ENCODE data around the gene ZIK1.

ZIK1 gene

DNA sequence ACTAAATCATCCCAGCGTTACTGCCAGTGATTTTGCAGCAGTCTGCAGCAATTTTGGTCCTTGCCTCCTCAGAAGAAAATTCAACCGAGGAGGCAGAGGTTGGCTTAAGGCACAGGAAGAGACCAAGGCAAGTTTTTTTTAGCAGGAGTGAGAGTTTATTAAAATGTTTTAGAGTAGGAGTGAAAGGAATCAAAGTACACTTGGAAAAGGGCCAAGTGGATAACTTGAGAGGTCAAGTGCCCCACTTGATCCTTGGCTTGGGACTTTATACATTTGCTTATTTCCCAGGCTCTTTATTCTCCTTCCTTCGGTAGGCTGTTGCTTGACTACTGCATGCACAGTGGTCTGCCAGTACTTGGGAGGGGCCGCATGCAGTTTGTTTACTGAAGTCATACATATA lies 27.2 kb downstream of the ZIK1 start:
- no peak for DNase-seq (ENCODE audit: low read depth, low spot score)

DNA sequence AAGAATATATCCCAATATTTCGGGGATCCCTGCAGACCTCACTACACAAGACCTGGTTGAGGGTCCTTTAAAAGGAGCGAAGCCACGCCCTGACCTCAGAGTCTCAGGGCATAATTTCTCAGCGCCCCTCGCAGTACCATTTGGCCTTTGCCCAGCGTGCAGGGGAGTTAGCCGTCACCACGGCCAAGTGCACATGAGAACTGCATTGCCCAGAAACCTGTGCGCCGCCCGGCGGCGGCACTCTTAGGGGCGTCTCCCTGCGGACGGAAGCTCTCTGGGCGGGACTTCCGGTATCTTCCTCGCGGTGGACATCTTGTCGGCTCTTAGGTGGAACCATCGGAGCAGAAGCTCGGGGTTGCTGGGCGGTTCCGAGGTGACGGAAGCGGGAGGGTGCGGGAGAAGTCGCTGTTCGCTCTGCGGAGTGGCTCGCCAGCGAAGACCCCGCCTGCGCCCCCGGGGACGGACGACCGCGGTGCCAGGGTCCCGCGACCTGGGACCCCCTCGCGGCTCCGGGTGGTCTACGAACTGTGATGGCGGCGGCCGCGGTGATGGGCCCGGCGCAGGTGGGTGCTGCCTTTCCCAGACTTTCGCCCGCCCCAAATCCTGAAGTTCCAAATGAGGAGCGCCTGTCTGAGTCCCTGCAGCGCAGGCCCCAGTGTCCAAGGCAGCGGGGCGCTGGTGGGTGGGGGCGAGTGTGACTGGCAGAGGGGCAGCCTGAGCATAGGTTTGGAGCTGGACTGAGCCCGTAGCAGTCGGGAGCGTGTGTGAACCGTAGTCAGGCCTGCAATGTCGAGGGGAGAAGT lies 30.2 kb downstream of the ZIK1 start, which contains the start of gene ZNF134:
TSS of gene ZNF134 (plus strand) at position 302 of the 803 bp plus-strand sequence. CDS start 5,227 bp downstream, outside the sequence.
- DNase-seq (ENCODE audit: low read depth, low spot score) = peak; percentile 57

DNA sequence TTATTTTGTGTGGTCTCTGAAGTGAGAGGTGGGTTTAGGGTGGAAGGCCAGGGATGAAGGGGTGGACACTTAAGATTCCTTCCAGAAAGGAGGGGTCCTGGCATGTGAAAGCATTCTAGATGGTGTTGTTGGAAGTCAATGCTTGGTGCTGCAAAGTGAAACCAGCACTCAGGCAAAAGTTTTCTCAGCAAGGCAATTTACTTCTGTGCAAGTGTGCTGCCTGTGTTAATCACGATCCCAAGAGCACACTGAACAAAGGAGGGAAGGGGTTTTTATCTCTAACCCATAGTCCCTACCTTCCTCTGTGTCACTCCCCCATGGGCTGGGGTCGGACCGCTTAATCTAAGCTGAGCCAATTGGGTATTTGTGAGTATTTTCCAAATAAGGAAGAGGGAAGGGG lies 31.4 kb downstream of the ZIK1 start:
- DNase-seq (ENCODE audit: low read depth, low spot score) = no peak

DNA sequence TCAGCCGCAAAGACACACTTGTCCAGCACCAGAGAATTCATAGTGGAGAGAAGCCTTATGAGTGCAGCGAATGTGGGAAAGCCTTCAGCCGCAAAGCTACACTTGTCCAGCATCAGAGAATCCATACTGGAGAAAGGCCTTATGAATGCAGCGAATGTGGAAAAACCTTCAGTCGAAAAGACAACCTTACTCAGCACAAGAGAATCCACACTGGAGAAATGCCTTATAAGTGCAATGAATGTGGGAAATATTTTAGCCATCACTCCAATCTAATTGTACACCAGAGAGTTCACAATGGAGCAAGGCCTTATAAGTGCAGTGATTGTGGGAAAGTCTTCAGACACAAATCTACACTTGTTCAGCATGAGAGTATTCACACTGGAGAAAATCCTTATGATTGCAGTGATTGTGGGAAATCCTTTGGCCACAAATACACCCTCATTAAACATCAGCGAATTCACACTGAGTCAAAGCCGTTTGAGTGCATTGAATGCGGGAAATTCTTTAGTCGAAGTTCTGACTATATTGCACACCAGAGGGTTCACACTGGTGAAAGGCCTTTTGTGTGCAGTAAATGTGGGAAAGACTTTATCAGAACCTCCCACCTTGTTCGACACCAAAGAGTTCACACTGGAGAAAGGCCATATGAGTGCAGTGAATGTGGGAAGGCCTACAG lies 36.9 kb downstream of the ZIK1 start:
- DNase-seq (ENCODE audit: low read depth, low spot score) = no peak

DNA sequence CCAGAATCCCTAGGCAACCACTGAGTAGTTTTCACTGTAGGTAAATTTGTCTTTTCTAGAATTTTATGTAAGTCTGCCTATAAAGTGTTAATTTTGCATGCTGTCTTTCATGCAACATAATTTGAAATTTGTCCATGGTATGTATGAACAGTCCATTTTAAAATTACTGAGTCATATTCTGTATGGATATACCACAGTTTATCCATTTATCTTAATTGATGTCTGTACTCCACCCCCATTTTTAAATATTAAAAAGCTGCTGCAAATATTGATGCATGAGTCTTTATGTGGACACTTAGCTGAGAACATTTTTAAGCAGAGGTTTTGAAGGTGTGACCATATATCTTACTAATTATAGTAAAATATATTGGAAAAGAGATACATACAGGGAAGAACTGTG lies 39.1 kb downstream of the ZIK1 start:
- DNase-seq (ENCODE audit: low read depth, low spot score) = no peak

DNA sequence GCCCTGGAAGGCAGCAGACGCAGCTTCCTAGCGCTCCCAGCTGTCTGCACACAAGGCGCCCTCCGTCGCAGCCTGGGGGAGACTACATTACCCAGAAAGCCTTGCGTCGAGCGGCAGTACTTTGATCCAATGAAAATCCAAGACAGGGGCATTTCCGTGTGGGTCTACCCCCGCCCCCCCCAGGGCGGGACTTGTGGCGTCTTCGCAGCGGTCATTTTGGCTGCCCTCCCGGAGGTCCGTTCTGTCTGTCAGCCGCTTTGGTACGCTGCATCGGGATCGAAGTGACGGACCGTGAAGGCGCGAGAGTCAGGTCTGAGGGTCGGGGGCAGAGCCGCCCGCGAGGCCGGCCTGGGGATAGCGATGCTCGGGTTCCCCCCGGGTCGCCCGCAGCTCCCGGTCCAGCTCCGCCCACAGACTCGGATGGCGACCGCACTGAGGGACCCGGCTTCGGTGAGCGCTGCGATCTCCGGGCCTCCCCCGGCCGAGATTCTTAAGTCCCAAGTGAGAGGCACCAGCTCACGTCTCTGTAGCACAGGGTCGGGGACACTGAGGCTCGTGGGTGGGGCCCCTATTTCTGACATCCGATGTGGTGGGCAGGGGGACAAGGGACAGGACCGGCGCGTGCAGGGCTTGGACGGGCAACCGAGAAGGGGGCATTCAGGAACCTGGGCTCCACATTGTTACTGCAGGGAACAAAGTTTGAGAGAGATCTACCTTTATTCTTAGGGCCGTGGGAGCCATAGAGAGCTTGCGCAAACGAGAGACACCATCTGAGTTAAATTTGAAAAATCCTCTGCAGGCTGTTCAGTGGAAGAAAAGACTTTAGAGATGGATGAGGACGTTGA lies 49.3 kb downstream of the ZIK1 start, which contains the start of gene ZNF211:
TSS of gene ZNF211 (plus strand) at position 182 of the 845 bp plus-strand sequence. CDS start at position 361, 179 bp downstream.
- DNase-seq (ENCODE audit: low read depth, low spot score) = peak; percentile 75

DNA sequence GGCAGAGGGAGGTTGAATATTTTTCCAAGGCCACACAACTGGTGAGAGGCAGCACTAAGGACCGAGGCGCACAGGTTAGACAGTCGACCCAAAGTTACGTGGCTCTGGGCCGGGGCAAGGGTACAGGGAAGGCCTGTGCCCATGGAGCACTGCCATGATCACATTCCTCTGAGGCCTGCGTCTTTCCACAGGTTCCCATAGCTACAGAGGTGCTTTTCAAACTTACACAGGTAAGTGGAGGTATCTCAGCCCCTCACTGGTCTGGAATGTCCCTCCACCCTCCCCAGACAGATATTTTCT lies 49.8 kb downstream of the ZIK1 start:
- DNase-seq (ENCODE audit: low read depth, low spot score) = no peak

DNA sequence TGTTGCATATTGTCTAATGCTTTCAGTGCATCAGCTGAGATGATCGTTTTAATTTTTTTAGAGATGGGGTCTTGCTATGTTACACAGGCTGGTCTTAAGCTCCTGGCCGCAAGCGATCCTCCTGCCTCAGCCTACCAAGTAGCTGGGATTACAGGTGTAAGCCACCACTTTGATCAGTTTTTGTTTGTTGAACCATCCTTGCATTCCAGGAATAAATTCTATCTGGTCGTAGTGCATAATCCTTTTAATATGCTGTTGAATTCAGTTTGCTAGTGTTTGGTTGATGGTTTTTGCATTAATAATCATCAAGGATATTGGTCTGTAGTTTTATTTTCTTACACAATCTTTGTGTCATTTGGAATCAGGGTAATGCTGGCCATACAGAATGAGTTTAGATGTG lies 53.4 kb downstream of the ZIK1 start:
- DNase-seq (ENCODE audit: low read depth, low spot score) = no peak

DNA sequence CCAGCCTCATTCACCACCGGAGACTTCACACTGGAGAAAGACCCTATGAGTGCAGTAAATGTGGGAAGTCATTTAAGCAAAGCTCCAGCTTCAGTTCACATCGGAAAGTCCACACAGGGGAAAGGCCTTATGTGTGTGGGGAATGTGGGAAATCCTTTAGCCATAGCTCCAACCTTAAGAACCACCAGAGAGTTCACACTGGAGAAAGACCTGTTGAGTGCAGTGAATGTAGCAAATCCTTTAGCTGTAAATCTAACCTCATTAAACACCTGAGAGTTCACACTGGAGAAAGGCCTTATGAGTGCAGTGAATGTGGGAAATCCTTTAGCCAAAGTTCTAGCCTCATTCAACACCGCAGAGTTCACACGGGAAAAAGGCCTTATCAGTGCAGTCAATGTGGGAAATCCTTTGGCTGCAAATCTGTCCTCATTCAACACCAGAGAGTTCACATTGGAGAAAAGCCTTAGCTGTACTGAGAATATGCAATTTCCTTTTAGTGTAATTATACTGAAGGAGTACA lies 57.8 kb downstream of the ZIK1 start:
- DNase-seq (ENCODE audit: low read depth, low spot score) = no peak

DNA sequence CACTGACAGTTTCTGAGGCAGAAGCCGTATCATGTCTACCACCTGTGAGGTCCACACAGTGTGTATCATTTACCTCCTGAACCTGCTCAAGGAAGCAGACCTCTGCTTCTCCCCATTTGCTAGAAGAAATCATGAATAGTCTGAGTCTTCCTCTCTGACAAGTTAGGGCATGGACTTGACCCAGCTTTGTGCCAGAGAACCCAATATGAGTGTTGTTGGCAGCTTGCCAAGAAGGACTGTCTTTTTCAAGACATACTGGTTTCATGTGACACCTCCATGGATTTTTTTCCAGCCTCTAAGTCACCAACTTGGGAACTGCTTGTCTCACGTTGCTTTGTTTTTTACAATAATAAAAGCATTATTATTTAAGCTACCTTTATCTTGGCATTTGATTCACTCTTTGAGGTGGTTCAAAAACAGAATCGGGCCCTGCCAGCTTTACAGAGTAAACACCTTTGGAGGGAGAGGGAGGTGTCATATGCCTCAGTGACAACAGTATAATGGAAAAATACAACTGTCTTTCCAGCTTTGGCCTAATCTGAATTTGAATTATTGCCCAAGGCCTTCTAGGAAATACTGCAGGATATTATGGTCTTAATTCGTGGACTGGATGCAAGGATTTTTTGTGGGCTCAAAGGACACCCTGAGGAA lies 58.6 kb downstream of the ZIK1 start:
- no peak for DNase-seq (ENCODE audit: low read depth, low spot score)

All from brain pericyte (primary cell).